H9 (cell line): ENCODE results near the gene DICER1. TPM values are rescaled to one million over a fixed set of nuclear protein-coding genes. Genes with fewer than 3 reads are reported as not detected.

ENCODE experiments used
- DNase-seq: peaks from one replicate; pipeline ENCODE4 v3.0.0-alpha.2; 2017
- H2AFZ ChIP-seq: one replicate; pipeline ENCODE4 v1.6.1; 2013; ENCODE audit warnings: mild to moderate bottlenecking, low read length, control low read depth, moderate library complexity
- H2AK5ac ChIP-seq: 2 replicates; pipeline ENCODE4 v1.6.1; 2013; ENCODE audit warnings: low read length, control low read depth, mixed read lengths; ENCODE audit not compliant: insufficient read length
- H2BK120ac ChIP-seq: one replicate; pipeline ENCODE4 v1.6.1; 2013; ENCODE audit warnings: low read depth, mild to moderate bottlenecking, low read length, control low read depth, inconsistent platforms; ENCODE audit not compliant: poor library complexity, severe bottlenecking
- H2BK12ac ChIP-seq: 2 replicates; pipeline ENCODE4 v1.6.1; 2013; ENCODE audit warnings: low read length, control low read depth, mixed read lengths, low read depth; ENCODE audit not compliant: insufficient read length
- H2BK15ac ChIP-seq: 2 replicates; pipeline ENCODE4 v1.6.1; 2013; ENCODE audit warnings: low read depth, low read length, control low read depth
- H2BK20ac ChIP-seq: one replicate; pipeline ENCODE4 v1.6.1; 2013; ENCODE audit warnings: low read depth, mild to moderate bottlenecking, low read length, control low read depth, inconsistent platforms; ENCODE audit not compliant: poor library complexity, severe bottlenecking
- H2BK5ac ChIP-seq: 2 replicates; pipeline ENCODE4 v1.6.1; 2013; ENCODE audit warnings: low read length, control low read depth, mixed read lengths; ENCODE audit not compliant: insufficient read length
- H3K14ac ChIP-seq: 2 replicates; pipeline ENCODE4 v1.6.1; 2013; ENCODE audit warnings: low read length, control low read depth; ENCODE audit not compliant: insufficient read depth
- H3K18ac ChIP-seq: 2 replicates; pipeline ENCODE4 v1.6.1; 2013; ENCODE audit warnings: low read depth, mild to moderate bottlenecking, mixed read lengths, low read length, control low read depth; ENCODE audit not compliant: insufficient read length
- H3K23ac ChIP-seq: 2 replicates; pipeline ENCODE4 v1.6.1; 2013; ENCODE audit warnings: low read length, control low read depth, mixed read lengths, low read depth; ENCODE audit not compliant: insufficient read length
- H3K23me2 ChIP-seq: 2 replicates; pipeline ENCODE4 v1.6.1; 2013; ENCODE audit warnings: low read depth, mild to moderate bottlenecking, mixed read lengths, low read length, control low read depth; ENCODE audit not compliant: insufficient read length, poor library complexity, severe bottlenecking
- H3K27ac ChIP-seq: 2 replicates; pipeline ENCODE4 v1.5.1; 2013; ENCODE audit warnings: low read length, control low read depth, mixed read lengths, low read depth; ENCODE audit not compliant: insufficient read length
- H3K27me3 ChIP-seq: 2 replicates; pipeline ENCODE4 v1.6.1; 2013; ENCODE audit warnings: low read length, control low read depth, inconsistent platforms; ENCODE audit not compliant: insufficient read depth
- H3K4ac ChIP-seq: 2 replicates; pipeline ENCODE4 v1.6.1; 2013; ENCODE audit warnings: low read depth, mild to moderate bottlenecking, control low read depth, inconsistent platforms, low read length, moderate library complexity
- H3K4me1 ChIP-seq: 2 replicates; pipeline ENCODE4 v1.6.1; 2013; ENCODE audit warnings: low read length, control low read depth, inconsistent platforms; ENCODE audit not compliant: insufficient read depth
- H3K4me2 ChIP-seq: 2 replicates; pipeline ENCODE4 v1.6.1; 2013; ENCODE audit warnings: low read length, control low read depth, mixed read lengths; ENCODE audit not compliant: insufficient read length, insufficient read depth
- H3K56ac ChIP-seq: 2 replicates; pipeline ENCODE4 v1.6.1; 2013; ENCODE audit warnings: low read depth, mild to moderate bottlenecking, mixed read lengths, low read length, control low read depth; ENCODE audit not compliant: insufficient read length
- H3K79me1 ChIP-seq: 2 replicates; pipeline ENCODE4 v1.6.1; 2013; ENCODE audit warnings: low read depth, mild to moderate bottlenecking, moderate library complexity, low read length, control low read depth, inconsistent platforms; ENCODE audit not compliant: insufficient read depth, poor library complexity, severe bottlenecking
- H3K79me2 ChIP-seq: 2 replicates; pipeline ENCODE4 v1.6.1; 2013; ENCODE audit warnings: low read length, control low read depth, inconsistent platforms; ENCODE audit not compliant: insufficient read depth
- H3K9ac ChIP-seq: 2 replicates; pipeline ENCODE4 v1.6.1; 2013; ENCODE audit warnings: low read length, control low read depth, mixed read lengths; ENCODE audit not compliant: insufficient read length; ENCODE audit errors: extremely low read depth
- H3K9me3 ChIP-seq: one replicate; pipeline ENCODE4 v1.6.1; 2013; ENCODE audit warnings: low read depth, low read length, inconsistent platforms; ENCODE audit not compliant: control insufficient read depth
- H3T11ph ChIP-seq: one replicate; pipeline ENCODE4 v1.6.1; 2013; ENCODE audit warnings: mild to moderate bottlenecking, low read length, control low read depth, inconsistent platforms
- H4K20me1 ChIP-seq: one replicate; pipeline ENCODE4 v1.6.1; 2013; ENCODE audit not compliant: control insufficient read depth, insufficient read length, insufficient read depth
- H4K5ac ChIP-seq: 2 replicates; pipeline ENCODE4 v1.6.1; 2013; ENCODE audit warnings: low read depth, mild to moderate bottlenecking, mixed read lengths, low read length, control low read depth; ENCODE audit not compliant: insufficient read length
- H4K8ac ChIP-seq: replicated peaks from 2 replicates; pipeline ENCODE4 v1.6.1; 2013; ENCODE audit warnings: low read length, control low read depth, mixed read lengths, low read depth; ENCODE audit not compliant: insufficient read length
- H4K91ac ChIP-seq: 2 replicates; pipeline ENCODE4 v1.6.1; 2013; ENCODE audit warnings: low read depth, mild to moderate bottlenecking, moderate library complexity, mixed read lengths, low read length, control low read depth; ENCODE audit not compliant: insufficient read length
- H3K27ac Mint-ChIP-seq, 3 experiments: 2 replicates in 2 of 3; 3 replicates in 1 of 3; pipeline ENCODE4 v1.8.0; 2020 to 2021; ENCODE audit warnings: mixed read lengths in 3 of 3, mild to moderate bottlenecking in 1 of 3, moderate library complexity in 1 of 3
- H3K27me3 Mint-ChIP-seq: 2 replicates; pipeline ENCODE4 v1.8.0; 2021; ENCODE audit warnings: low read depth, mild to moderate bottlenecking, moderate library complexity, mixed read lengths
- H3K36me3 Mint-ChIP-seq, 3 experiments: 2 replicates in 2 of 3; 3 replicates in 1 of 3; pipeline ENCODE4 v1.8.0; 2020 to 2021; ENCODE audit warnings: low read depth in 3 of 3, mixed read lengths in 3 of 3; ENCODE audit not compliant: insufficient read depth in 1 of 3
- H3K4me1 Mint-ChIP-seq, 2 experiments: 2 replicates each; pipeline ENCODE4 v1.8.0; 2020; ENCODE audit warnings: mixed read lengths in 2 of 2
- H3K4me3 Mint-ChIP-seq, 2 experiments: 2 replicates in 1 of 2; 3 replicates in 1 of 2; pipeline ENCODE4 v1.8.0; 2020 to 2021; ENCODE audit warnings: mild to moderate bottlenecking in 2 of 2, mixed read lengths in 2 of 2, moderate library complexity in 1 of 2
- H3K9me3 Mint-ChIP-seq, 2 experiments: 2 replicates in 1 of 2; 3 replicates in 1 of 2; pipeline ENCODE4 v1.8.0; 2020; ENCODE audit warnings: mild to moderate bottlenecking in 2 of 2, mixed read lengths in 2 of 2, moderate library complexity in 1 of 2
- CTCF ChIP-seq: fragments of 200-600 bp; sonication (generic); conservative IDR thresholded peaks from 3 replicates; pipeline ENCODE4 v1.8.0; 2021; ENCODE audit warnings: antibody characterized with exemption, mild to moderate bottlenecking
- whole genome bisulfite sequencing: extraction: QIAGEN DNeasy Blood & Tissue Kit; methylation state at CpG from one replicate; pipeline ENCODE4 v1.1.7; 2013; ENCODE audit warnings: missing lambda C conversion rate, low lambda C conversion rate, mixed read lengths; ENCODE audit not compliant: insufficient read length; ENCODE audit errors: extremely low coverage; 5-methylcytosine and 5-hydroxymethylcytosine counted together
- total RNA-seq: library from RNA; stranded (reverse); gene quantifications from 2 replicates; pipeline ENCODE4 v1.2.1, GENCODE V29; 2021

The DICER1 gene
- total RNA-seq, 1 experiment from 2014 or later: 57.0 TPM

- Histone ChIP-seq H3K79me2 (no peaks in the 10 kb centered on the region), H3K27me3 (no peaks in the 10 kb centered on the region), H3K79me1 (no peaks in the 10 kb centered on the region), H2BK12ac (no peak overlapping the region), H3K23me2 (no peaks in the 10 kb centered on the region), H2BK120ac (no peak overlapping the region), H2BK5ac (no peak overlapping the region), H4K5ac (no peak overlapping the region), H3K4me1 (no peaks in the 10 kb centered on the region), H3K18ac (no peak overlapping the region), H4K20me1 (no peaks in the 10 kb centered on the region), H3K4me2 (no peak overlapping the region), H2AK5ac (no peak overlapping the region), H3K9me3 (no peaks in the 10 kb centered on the region), H3K27ac (no peak overlapping the region), H2AFZ (no peak overlapping the region), H3K23ac (no peak overlapping the region), H2BK20ac (no peak overlapping the region), H2BK15ac (no peak overlapping the region), H3T11ph (no peak overlapping the region), H3K4ac (no peak overlapping the region), H4K8ac (no peak overlapping the region), H3K9ac (no peak overlapping the region), H4K91ac (no peak overlapping the region), H3K14ac (no peak overlapping the region), H3K56ac (no peak overlapping the region)
- Mint-ChIP-seq H3K4me3 (no peak overlapping the region), H3K27me3 (peaks cover 1% of the 10 kb centered on the region), H3K9me3 (no peaks in the 10 kb centered on the region), H3K36me3 (no peaks in the 10 kb centered on the region), H3K4me1 (peaks cover 0 to 12% of the 10 kb centered on the region in 2 experiments; a peak in 2 of 4 replicates), H3K27ac (no peak overlapping the region; a peak in 1 of 7 replicates)
- no peak for DNase-seq
- no peak for TF ChIP-seq CTCF
- WGBS: no CpG with 5 or more reads among the region's 9 CpGs
These were observed 98.8 kb downstream of the DICER1 start for GRCh38 chr14:95058491-95058890.
